K562 (cell line): Measurements from ENCODE around the gene TIMM10. TPM values are rescaled to one million over a fixed set of nuclear protein-coding genes. Genes with fewer than 3 reads are reported as not detected.

ENCODE experiments used
- ATF7 ChIP-seq: fragments of 450-650 bp; IDR thresholded peaks from 2 replicates; pipeline ENCODE4 v1.7.1; 2014; ENCODE audit warnings: mild to moderate bottlenecking, moderate library complexity
- ESRRB ChIP-seq: fragments of 250-450 bp; sonication (Bioruptor Pico); IDR thresholded peaks from 2 replicates; pipeline ENCODE4 v1.5.0; 2020; ENCODE audit warnings: mild to moderate bottlenecking, moderate library complexity, borderline replicate concordance
- FOXP1 ChIP-seq: sonication (generic); formaldehyde crosslinking; IDR thresholded peaks from 2 replicates; pipeline ENCODE4 v1.8.0; 2022; ENCODE audit warnings: mild to moderate bottlenecking, missing genetic modification reagents
- MYBL2 ChIP-seq, 2 experiments: fragments of 450-650 bp in 1 of 2; sonication (generic) in 1 of 2; formaldehyde crosslinking in 1 of 2; IDR thresholded peaks; 2 replicates each; pipeline versions ENCODE4 v1.6.1 to v1.8.1; 2017 to 2022; ENCODE audit warnings: borderline replicate concordance in 1 of 2, inconsistent platforms in 1 of 2, low read depth in 1 of 2, mild to moderate bottlenecking in 1 of 2, missing genetic modification reagents in 1 of 2, moderate library complexity in 1 of 2
- NFRKB ChIP-seq: fragments of 450-650 bp; IDR thresholded peaks from 2 replicates; pipeline ENCODE4 v1.6.1; 2016; ENCODE audit warnings: low read depth
- NFXL1 ChIP-seq: fragments of 450-650 bp; formaldehyde crosslinking; IDR thresholded peaks from 2 replicates; pipeline ENCODE4 v1.4.0; 2021; ENCODE audit warnings: mild to moderate bottlenecking
- NFYB ChIP-seq: IDR thresholded peaks from 2 replicates; pipeline ENCODE4 v1.6.1; 2011; ENCODE audit warnings: mild to moderate bottlenecking, moderate library complexity; ENCODE audit not compliant: insufficient read length; ENCODE audit errors: extremely low read depth
- PYGO2 ChIP-seq: fragments of 450-650 bp; IDR thresholded peaks from 2 replicates; pipeline ENCODE4 v1.6.1; 2016; ENCODE audit warnings: mild to moderate bottlenecking, missing genetic modification characterization, moderate library complexity, missing compliant biosample characterization
- RBM17 ChIP-seq: fragments of 200-400 bp; formaldehyde crosslinking; IDR thresholded peaks from 2 replicates; pipeline ENCODE4 v1.6.1; 2017; ENCODE audit warnings: low read depth, mild to moderate bottlenecking, low read length, borderline replicate concordance
- ZEB2 ChIP-seq: fragments of 450-650 bp; IDR thresholded peaks from 2 replicates; pipeline ENCODE4 v1.6.1; 2016
- ZFPM2 ChIP-seq: fragments of 250-450 bp; sonication (Bioruptor Pico); IDR thresholded peaks from 2 replicates; pipeline ENCODE4 v1.5.1; 2022; ENCODE audit warnings: mild to moderate bottlenecking
- ZKSCAN8 ChIP-seq: fragments of 200-800 bp; sonication (Bioruptor generic); IDR thresholded peaks from 2 replicates; pipeline ENCODE4 v1.6.1; 2016; ENCODE audit warnings: missing genetic modification characterization, missing compliant biosample characterization
- ZNF232 ChIP-seq: sonication (generic); formaldehyde crosslinking; IDR thresholded peaks from 2 replicates; pipeline ENCODE4 v1.8.0; 2022; ENCODE audit warnings: mild to moderate bottlenecking, missing genetic modification reagents
- ZNF695 ChIP-seq: fragments of 450-650 bp; formaldehyde crosslinking; IDR thresholded peaks from 2 replicates; pipeline ENCODE4 v1.4.0; 2020; ENCODE audit warnings: mild to moderate bottlenecking, moderate library complexity
- ZNF75A ChIP-seq: fragments of 450-650 bp; formaldehyde crosslinking; IDR thresholded peaks from 2 replicates; pipeline ENCODE4 v1.4.0; 2020; ENCODE audit warnings: mild to moderate bottlenecking
- polyA plus RNA-seq, 8 experiments: library from polyadenylated mRNA; depleted of rRNA in 4 of 8; stranded (reverse) in 5 of 8; unstranded in 3 of 8; fragments of >200 nt; fragmentation: Nextera tagmentation in 2 of 8; fragmentation: Illumina TruSeq in 1 of 8; extraction: Ambion mirVana in 2 of 8; extraction: Trizol in 1 of 8; gene quantifications; 2 replicates each; pipeline versions ENCODE4 v1.2.1 to v1.2.3, GENCODE V29; 2011 to 2014; ENCODE audit warnings: inconsistent platforms in 1 of 8, missing spikeins in 1 of 8
- total RNA-seq, 7 experiments: library from RNA; depleted of rRNA in 6 of 7; stranded (reverse); fragments of >200 nt in 6 of 7; fragmentation: Illumina TruSeq in 2 of 7; extraction: Trizol in 2 of 7; gene quantifications; 2 replicates each; pipeline versions ENCODE4 v1.2.1 to v1.2.3, GENCODE V29; 2011 to 2021; ENCODE audit warnings: low replicate concordance in 1 of 7
- TF ChIP-seq, protein P1 (sequence below): sonication (generic); formaldehyde crosslinking; IDR thresholded peaks from 2 replicates; pipeline ENCODE4 v1.8.0; 2022; ENCODE audit warnings: mild to moderate bottlenecking, low read depth, missing genetic modification reagents
- TF ChIP-seq, protein P2 (sequence below): fragments of 250-450 bp; sonication (Bioruptor Pico); IDR thresholded peaks from 2 replicates; pipeline ENCODE4 v1.8.0; 2021; ENCODE audit warnings: mild to moderate bottlenecking, moderate library complexity
- TF ChIP-seq, protein P3 (sequence below): fragments of 250-450 bp; sonication (Bioruptor Pico); IDR thresholded peaks from 2 replicates; pipeline ENCODE4 v1.5.0; 2021
- TF ChIP-seq, protein P4 (sequence below): fragments of 450-650 bp; IDR thresholded peaks from 2 replicates; pipeline ENCODE4 v1.6.1; 2018; ENCODE audit warnings: mild to moderate bottlenecking, low read depth; ENCODE audit not compliant: partially characterized antibody
- TF ChIP-seq, protein P5 (sequence below): fragments of 450-650 bp; IDR thresholded peaks from 2 replicates; pipeline ENCODE4 v1.6.1; 2017; ENCODE audit warnings: mild to moderate bottlenecking, moderate library complexity

TIMM10 gene
- total and polyA plus RNA-seq, 9 of the 15 experiments (the other 6 are each of a cell fraction or from before 2014, with no cell fraction given): 109 to 553 (median 172) TPM

DNA sequence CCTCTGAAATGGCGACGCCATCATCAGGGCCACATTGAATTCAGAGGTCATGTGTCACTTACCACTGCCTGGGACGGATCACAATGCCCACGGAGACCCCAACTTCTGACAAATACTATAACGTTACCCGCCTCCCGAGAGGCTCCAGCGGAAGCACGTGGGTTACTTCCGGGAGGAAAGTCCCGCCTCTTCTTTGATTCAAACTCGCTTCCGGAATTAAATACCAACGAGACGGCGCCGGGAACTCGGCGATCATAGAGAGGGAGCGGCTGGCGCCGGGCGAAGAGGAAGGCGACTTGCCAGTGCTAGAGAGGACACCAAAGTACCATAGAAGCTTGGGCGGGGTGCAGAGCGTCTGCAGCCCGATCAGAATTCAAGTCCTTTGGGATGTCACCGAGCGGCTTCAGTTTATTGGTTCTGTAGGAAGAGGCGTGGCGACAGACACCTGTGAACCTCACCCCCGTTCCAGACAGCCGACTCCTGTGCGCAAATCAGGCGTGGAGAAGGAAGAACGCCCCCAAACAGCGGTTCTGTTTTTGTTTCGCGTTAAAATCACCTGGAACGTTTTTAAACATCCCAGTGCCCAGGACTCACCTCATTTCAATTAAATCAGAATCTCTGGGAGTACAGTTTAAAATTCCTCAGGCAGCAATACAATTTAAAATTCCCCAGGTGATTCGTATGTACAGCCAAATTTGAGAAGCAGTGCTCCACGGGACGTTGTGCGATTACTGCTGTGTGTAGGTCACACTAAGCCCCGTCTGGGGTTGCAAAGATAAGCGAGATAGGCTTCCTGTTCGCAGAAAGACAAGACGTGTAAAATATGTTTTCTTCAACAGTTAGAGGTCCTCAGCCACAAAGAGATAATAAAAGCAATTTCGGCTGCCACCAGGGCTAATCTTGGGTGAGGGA lies at the start of gene TIMM10 (continued):
- TF ChIP-seq MYBL2 (IDR thresholded peaks at IDR 0.05; ENCODE audit: low read depth) (peak; percentile 90), MYBL2 (CRISPR knock-in tag; IDR thresholded peaks at IDR 0.05; ENCODE audit: borderline replicate concordance) (no peak), ZNF75A (CRISPR knock-in tag) (no peak), PYGO2 (tag) (no peak), NFYB (no peak), ZEB2 (peak; percentile 91), ZFPM2 (CRISPR knock-in tag) (no peak), ESRRB (CRISPR knock-in tag) (no peak), NFXL1 (CRISPR knock-in tag) (no peak), NFRKB (0 out of 2 replicates have a peak, but pooled peaks have one; percentile 31), ATF7 (peak; percentile 69; the same call in 1 of the 2 replicates), RBM17 (no peak), ZNF695 (CRISPR knock-in tag) (no peak), ZNF232 (CRISPR knock-in tag) (no peak), ZKSCAN8 (CRISPR knock-in tag) (peak; percentile 50; the same call in 1 of the 2 replicates), FOXP1 (no peak)
- TF ChIP-seq, protein P1, sequence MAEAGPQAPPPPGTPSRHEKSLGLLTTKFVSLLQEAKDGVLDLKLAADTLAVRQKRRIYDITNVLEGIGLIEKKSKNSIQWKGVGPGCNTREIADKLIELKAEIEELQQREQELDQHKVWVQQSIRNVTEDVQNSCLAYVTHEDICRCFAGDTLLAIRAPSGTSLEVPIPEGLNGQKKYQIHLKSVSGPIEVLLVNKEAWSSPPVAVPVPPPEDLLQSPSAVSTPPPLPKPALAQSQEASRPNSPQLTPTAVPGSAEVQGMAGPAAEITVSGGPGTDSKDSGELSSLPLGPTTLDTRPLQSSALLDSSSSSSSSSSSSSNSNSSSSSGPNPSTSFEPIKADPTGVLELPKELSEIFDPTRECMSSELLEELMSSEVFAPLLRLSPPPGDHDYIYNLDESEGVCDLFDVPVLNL (CRISPR knock-in tag): no peak
- TF ChIP-seq, protein P2, sequence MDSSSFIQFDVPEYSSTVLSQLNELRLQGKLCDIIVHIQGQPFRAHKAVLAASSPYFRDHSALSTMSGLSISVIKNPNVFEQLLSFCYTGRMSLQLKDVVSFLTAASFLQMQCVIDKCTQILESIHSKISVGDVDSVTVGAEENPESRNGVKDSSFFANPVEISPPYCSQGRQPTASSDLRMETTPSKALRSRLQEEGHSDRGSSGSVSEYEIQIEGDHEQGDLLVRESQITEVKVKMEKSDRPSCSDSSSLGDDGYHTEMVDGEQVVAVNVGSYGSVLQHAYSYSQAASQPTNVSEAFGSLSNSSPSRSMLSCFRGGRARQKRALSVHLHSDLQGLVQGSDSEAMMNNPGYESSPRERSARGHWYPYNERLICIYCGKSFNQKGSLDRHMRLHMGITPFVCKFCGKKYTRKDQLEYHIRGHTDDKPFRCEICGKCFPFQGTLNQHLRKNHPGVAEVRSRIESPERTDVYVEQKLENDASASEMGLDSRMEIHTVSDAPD (CRISPR knock-in tag): no peak
- TF ChIP-seq, protein P3, sequence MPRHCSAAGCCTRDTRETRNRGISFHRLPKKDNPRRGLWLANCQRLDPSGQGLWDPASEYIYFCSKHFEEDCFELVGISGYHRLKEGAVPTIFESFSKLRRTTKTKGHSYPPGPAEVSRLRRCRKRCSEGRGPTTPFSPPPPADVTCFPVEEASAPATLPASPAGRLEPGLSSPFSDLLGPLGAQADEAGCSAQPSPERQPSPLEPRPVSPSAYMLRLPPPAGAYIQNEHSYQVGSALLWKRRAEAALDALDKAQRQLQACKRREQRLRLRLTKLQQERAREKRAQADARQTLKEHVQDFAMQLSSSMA (CRISPR knock-in tag): no peak
- TF ChIP-seq, protein P4, sequence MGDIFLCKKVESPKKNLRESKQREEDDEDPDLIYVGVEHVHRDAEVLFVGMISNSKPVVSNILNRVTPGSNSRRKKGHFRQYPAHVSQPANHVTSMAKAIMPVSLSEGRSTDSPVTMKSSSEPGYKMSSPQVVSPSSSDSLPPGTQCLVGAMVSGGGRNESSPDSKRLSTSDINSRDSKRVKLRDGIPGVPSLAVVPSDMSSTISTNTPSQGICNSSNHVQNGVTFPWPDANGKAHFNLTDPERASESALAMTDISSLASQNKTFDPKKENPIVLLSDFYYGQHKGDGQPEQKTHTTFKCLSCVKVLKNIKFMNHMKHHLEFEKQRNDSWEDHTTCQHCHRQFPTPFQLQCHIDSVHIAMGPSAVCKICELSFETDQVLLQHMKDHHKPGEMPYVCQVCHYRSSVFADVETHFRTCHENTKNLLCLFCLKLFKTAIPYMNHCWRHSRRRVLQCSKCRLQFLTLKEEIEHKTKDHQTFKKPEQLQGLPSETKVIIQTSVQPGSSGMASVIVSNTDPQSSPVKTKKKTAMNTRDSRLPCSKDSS: no peak
- TF ChIP-seq, protein P5, sequence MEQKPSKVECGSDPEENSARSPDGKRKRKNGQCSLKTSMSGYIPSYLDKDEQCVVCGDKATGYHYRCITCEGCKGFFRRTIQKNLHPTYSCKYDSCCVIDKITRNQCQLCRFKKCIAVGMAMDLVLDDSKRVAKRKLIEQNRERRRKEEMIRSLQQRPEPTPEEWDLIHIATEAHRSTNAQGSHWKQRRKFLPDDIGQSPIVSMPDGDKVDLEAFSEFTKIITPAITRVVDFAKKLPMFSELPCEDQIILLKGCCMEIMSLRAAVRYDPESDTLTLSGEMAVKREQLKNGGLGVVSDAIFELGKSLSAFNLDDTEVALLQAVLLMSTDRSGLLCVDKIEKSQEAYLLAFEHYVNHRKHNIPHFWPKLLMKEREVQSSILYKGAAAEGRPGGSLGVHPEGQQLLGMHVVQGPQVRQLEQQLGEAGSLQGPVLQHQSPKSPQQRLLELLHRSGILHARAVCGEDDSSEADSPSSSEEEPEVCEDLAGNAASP: no peak
